ENCODE measurements around the gene C6orf136. TPM values are rescaled to one million over a fixed set of nuclear protein-coding genes. Genes with fewer than 3 reads are reported as not detected.
"Not testable (repeated sequence)": the region's sequence is repeated elsewhere in the genome, so short reads cannot be mapped to it uniquely, and the experiment has no call there.

The C6orf136 gene
- polyA plus RNA-seq, 1 donor (not counting 4 experiments of a cell fraction or from before 2014, with no cell fraction given) = 7.8 TPM

DNA sequence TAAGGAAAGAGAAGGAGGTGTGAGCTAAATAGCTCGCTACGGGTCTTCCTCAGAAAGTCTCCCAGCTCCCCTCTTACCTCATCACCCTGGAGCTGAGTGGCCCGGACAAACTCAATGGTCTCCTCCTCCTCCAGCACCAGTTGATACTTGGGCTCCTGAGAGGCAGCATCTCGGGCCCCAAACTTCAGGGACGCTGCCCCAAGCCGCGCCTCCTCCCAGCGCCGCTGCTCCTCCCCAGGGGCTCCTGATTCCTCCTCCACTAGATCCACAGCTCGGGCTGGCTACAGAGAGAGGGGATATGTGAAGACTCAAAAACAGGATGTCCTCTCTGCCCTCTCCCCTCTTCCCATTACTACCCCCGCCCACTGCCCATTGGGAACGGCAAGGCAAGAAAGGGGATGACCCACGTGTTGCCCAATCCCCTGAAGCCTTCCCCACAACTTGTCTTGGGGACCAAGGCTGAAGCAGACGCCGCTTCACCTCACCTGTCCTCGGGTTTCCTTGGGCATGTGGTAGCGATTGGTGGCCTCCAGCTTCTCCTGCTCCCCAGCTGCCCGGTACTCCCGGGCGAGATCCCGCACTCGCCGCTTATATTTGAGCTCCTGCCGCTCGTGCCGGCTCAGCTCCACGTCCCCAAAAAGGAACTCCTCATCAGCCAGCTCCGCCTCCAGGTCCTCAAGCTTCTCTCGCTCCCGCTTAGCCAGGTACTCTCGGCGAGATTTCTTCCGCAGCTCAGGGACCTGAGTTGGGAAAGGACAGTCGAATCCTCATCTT, 18.2 kb downstream of the C6orf136 start:
- H3K27me3 ChIP-seq (ENCODE audit: control insufficient read depth, extremely low read depth, insufficient read depth, low read length) = no peaks in the 10 kb centered on the region
- DNase-seq (ENCODE audit: low read depth, low spot score) (no peak), FAIRE-seq (no peak)
- peaks cover 39 to 47% of the 10 kb centered on the region in 2 experiments for H3K36me3 ChIP-seq (ENCODE audit: control insufficient read depth in 2 of 2, extremely low read depth in 1 of 2, insufficient read depth in 2 of 2, low read length in 2 of 2)
- H2AFZ ChIP-seq (ENCODE audit: control insufficient read depth, low read length) = no peak overlapping the region
- dilution Hi-C loops (cut with MboI; ENCODE audit: extremely low pct_ligation_motif_present, low sequenced_read_pairs) = no loop called here
- H3K4me2 ChIP-seq (ENCODE audit: control insufficient read depth, extremely low read depth, insufficient read depth, low read depth, low read length) = no peak overlapping the region
- H3K9me1 ChIP-seq (ENCODE audit: control insufficient read depth, extremely low read depth, insufficient read depth, low read length) = no peaks in the 10 kb centered on the region
- no peaks in the 10 kb centered on the region for H3K79me2 ChIP-seq (ENCODE audit: control insufficient read depth, insufficient read depth, low read length)
- H3K4me3 ChIP-seq (ENCODE audit: control insufficient read depth in 2 of 3, extremely low read depth in 1 of 3, insufficient read depth in 2 of 3, low read depth in 1 of 3, low read length in 3 of 3) = no peak overlapping the region
- H4K20me1 ChIP-seq (ENCODE audit: control insufficient read depth, extremely low read depth, insufficient read depth, low read length) = no peaks in the 10 kb centered on the region
- no peak for TF ChIP-seq EZH2 (IDR thresholded peaks at IDR 0.05; ENCODE audit: low read length)
- TF ChIP-seq, protein P1, sequence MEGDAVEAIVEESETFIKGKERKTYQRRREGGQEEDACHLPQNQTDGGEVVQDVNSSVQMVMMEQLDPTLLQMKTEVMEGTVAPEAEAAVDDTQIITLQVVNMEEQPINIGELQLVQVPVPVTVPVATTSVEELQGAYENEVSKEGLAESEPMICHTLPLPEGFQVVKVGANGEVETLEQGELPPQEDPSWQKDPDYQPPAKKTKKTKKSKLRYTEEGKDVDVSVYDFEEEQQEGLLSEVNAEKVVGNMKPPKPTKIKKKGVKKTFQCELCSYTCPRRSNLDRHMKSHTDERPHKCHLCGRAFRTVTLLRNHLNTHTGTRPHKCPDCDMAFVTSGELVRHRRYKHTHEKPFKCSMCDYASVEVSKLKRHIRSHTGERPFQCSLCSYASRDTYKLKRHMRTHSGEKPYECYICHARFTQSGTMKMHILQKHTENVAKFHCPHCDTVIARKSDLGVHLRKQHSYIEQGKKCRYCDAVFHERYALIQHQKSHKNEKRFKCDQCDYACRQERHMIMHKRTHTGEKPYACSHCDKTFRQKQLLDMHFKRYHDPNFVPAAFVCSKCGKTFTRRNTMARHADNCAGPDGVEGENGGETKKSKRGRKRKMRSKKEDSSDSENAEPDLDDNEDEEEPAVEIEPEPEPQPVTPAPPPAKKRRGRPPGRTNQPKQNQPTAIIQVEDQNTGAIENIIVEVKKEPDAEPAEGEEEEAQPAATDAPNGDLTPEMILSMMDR (optimal IDR thresholded peaks at IDR 0.05 in 1 of 3, IDR thresholded peaks at IDR 0.05 in 1 of 3, conservative IDR thresholded peaks at IDR 0.05 in 1 of 3; ENCODE audit: extremely low read depth in 1 of 3, insufficient read depth in 2 of 3, low read length in 3 of 3) = no peak
- H3K27ac ChIP-seq (ENCODE audit: control insufficient read depth, insufficient read depth, low read length) = no peak overlapping the region
- H3K9me3 ChIP-seq (ENCODE audit: control insufficient read depth, low read depth, low read length) = no peaks in the 10 kb centered on the region
- H3K4me1 ChIP-seq (ENCODE audit: control insufficient read depth, extremely low read depth, insufficient read depth, low read length) = no peaks in the 10 kb centered on the region
- H3K9ac ChIP-seq (ENCODE audit: control insufficient read depth, extremely low read depth, insufficient read depth, low read length) = no peak overlapping the region

- dilution Hi-C loops (cut with MboI; ENCODE audit: extremely low pct_ligation_motif_present, low sequenced_read_pairs); H4K20me1 ChIP-seq (ENCODE audit: control insufficient read depth, extremely low read depth, insufficient read depth, low read length); H3K4me1 ChIP-seq (ENCODE audit: control insufficient read depth, extremely low read depth, insufficient read depth, low read length); H3K9me3 ChIP-seq (ENCODE audit: control insufficient read depth, low read depth, low read length); H3K4me2 ChIP-seq (ENCODE audit: control insufficient read depth, extremely low read depth, insufficient read depth, low read depth, low read length); DNase-seq (ENCODE audit: low read depth, low spot score); H2AFZ ChIP-seq (ENCODE audit: control insufficient read depth, low read length); H3K9ac ChIP-seq (ENCODE audit: control insufficient read depth, extremely low read depth, insufficient read depth, low read length); FAIRE-seq; H3K4me3 ChIP-seq (ENCODE audit: control insufficient read depth in 2 of 3, extremely low read depth in 1 of 3, insufficient read depth in 2 of 3, low read depth in 1 of 3, low read length in 3 of 3); H3K27ac ChIP-seq (ENCODE audit: control insufficient read depth, insufficient read depth, low read length); H3K9me1 ChIP-seq (ENCODE audit: control insufficient read depth, extremely low read depth, insufficient read depth, low read length); H3K79me2 ChIP-seq (ENCODE audit: control insufficient read depth, insufficient read depth, low read length); H3K27me3 ChIP-seq (ENCODE audit: control insufficient read depth, extremely low read depth, insufficient read depth, low read length): not testable (repeated sequence)
- H3K36me3 ChIP-seq (ENCODE audit: control insufficient read depth in 2 of 2, extremely low read depth in 1 of 2, insufficient read depth in 2 of 2, low read length in 2 of 2) = peaks cover 39 to 54% of the 10 kb centered on the region in 2 experiments
Measured at GRCh38 chr6:30666300-30666699, 19.4 kb downstream of the C6orf136 start.

Measured in keratinocyte (primary cell).